Colonic mucosa (tissue), 4 donors: Measurements from ENCODE around the gene MRPS26. TPM values are rescaled to one million over a fixed set of nuclear protein-coding genes. Genes with fewer than 3 reads are reported as not detected.

Source experiments
- DNase-seq: peaks from one replicate; pipeline ENCODE4 v3.0.0-alpha.2; 2020
- H3K27ac ChIP-seq: fragments of 200-600 bp; one replicate; pipeline ENCODE4 v1.8.0; 2021
- H3K27me3 ChIP-seq: fragments of 200-600 bp; one replicate; pipeline ENCODE4 v1.8.0; 2021
- H3K36me3 ChIP-seq: fragments of 200-600 bp; one replicate; pipeline ENCODE4 v1.8.0; 2021
- H3K4me1 ChIP-seq: fragments of 200-600 bp; one replicate; pipeline ENCODE4 v1.8.0; 2021; ENCODE audit warnings: mild to moderate bottlenecking
- H3K4me3 ChIP-seq: fragments of 200-600 bp; one replicate; pipeline ENCODE4 v1.8.0; 2021
- H3K9ac ChIP-seq, 2 donors: one replicate each; pipeline ENCODE4 v1.7.0; 2013; ENCODE audit warnings: control low read depth in 2 of 2, low read depth in 2 of 2, low read length in 2 of 2
- H3K9me3 ChIP-seq: fragments of 200-600 bp; one replicate; pipeline ENCODE4 v1.8.0; 2021
- intact Hi-C: fragments of 100-400 bp; cut with DNase I; formaldehyde crosslinking; loops from one replicate; pipeline ENCODE4 v1.14.1; 2022
- total RNA-seq, 2 donors: library from RNA; stranded (reverse); fragmentation: NEBNext Ultra II Directional in 1 of 2; extraction: Animal tissue kit (Norgen Biotek cat#: 25700) in 1 of 2; gene quantifications; one replicate each; pipeline ENCODE4 v1.2.1, GENCODE V29; 2021
- TF ChIP-seq, protein P1 (sequence below): fragments of 200-600 bp; IDR thresholded peaks from one replicate; pipeline ENCODE4 v1.8.0; 2022; ENCODE audit warnings: antibody characterized with exemption, mild to moderate bottlenecking
- donor health status: healthy.
- donor health status: DM: no; HTN: no; CAD: no.
- donor health status: DM: no; HTN: no; CAD: no.

The MRPS26 gene
- total RNA-seq, 2 donors from 2014 or later = 37.6 to 72.5 TPM

DNA sequence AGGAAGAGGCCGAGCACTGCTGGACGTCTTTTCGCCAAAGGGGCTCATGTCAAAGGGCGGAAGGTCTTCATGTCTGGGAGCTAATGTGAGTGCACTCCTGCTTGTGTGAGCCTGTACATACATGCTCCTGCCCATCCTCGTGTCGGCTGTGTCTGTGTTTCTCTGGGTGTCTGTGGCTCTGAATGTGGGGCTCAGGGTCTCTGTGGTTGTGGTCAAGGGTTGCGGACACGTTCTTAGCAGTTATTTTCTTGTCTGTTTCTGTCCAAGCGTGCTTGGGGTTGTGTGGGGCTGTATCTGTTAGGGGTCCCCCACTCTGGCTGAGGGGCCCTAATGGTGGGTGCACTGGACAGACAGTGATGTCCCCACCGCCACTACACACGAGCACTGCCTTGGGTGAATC lies 35.8 kb downstream of the MRPS26 start:
- intact Hi-C loops = no loop called here
- H3K4me1 ChIP-seq = no peaks in the 10 kb centered on the region
- peaks cover 38% of the 10 kb centered on the region for H3K27me3 ChIP-seq

DNA sequence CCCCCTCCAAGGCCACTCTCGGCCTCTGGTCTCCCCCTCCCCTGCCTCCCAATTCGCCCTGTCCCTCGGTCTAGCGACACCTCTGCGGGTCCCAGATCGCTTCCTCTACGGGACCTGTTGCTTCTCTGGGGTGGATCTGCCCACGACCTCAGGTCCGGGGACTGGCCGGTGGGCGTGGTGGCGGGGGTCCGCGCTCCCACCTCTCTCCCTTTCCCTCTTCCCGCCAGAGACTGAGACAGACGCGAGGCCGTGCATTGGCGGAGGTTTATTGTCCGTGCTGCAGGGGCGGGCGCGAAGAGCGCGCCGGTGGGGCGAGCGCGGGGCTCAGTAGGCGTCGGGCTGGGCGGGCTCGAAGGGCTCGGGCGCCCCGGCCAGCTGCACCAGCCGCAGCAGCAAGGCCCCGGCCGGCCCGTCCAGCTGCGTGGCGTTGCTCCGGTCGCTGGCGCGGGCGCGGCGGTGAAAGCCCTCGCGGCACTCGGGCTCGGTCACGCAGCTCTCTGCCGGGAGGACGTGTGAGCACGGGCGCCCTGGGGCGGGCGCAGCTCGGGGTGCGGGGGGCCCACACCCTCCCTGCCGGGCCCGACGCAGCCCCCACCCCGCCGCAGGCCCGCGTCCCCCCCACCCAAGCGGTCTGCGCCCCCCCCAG lies 36.6 kb downstream of the MRPS26 start:
- Histone ChIP-seq H3K36me3 (no peaks in the 10 kb centered on the region), H3K27ac (no peak overlapping the region), H3K4me3 (no peak overlapping the region), H3K9me3 (no peaks in the 10 kb centered on the region), H3K27me3 (peaks cover 38% of the 10 kb centered on the region), H3K4me1 (no peaks in the 10 kb centered on the region), H3K9ac (no peak overlapping the region)
- DNase-seq = no peak
- TF ChIP-seq, protein P1, sequence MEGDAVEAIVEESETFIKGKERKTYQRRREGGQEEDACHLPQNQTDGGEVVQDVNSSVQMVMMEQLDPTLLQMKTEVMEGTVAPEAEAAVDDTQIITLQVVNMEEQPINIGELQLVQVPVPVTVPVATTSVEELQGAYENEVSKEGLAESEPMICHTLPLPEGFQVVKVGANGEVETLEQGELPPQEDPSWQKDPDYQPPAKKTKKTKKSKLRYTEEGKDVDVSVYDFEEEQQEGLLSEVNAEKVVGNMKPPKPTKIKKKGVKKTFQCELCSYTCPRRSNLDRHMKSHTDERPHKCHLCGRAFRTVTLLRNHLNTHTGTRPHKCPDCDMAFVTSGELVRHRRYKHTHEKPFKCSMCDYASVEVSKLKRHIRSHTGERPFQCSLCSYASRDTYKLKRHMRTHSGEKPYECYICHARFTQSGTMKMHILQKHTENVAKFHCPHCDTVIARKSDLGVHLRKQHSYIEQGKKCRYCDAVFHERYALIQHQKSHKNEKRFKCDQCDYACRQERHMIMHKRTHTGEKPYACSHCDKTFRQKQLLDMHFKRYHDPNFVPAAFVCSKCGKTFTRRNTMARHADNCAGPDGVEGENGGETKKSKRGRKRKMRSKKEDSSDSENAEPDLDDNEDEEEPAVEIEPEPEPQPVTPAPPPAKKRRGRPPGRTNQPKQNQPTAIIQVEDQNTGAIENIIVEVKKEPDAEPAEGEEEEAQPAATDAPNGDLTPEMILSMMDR = no peak
- intact Hi-C loops = no loop called here

More for the DNA sequence above, 35.8 kb downstream of the MRPS26 start:
- DNase-seq = no peak
- Histone ChIP-seq H3K4me3 (no peak overlapping the region), H3K27ac (no peak overlapping the region), H3K9ac (no peak overlapping the region), H3K9me3 (no peaks in the 10 kb centered on the region), H3K36me3 (no peaks in the 10 kb centered on the region)
- TF ChIP-seq, protein P1 = no peak

DNA sequence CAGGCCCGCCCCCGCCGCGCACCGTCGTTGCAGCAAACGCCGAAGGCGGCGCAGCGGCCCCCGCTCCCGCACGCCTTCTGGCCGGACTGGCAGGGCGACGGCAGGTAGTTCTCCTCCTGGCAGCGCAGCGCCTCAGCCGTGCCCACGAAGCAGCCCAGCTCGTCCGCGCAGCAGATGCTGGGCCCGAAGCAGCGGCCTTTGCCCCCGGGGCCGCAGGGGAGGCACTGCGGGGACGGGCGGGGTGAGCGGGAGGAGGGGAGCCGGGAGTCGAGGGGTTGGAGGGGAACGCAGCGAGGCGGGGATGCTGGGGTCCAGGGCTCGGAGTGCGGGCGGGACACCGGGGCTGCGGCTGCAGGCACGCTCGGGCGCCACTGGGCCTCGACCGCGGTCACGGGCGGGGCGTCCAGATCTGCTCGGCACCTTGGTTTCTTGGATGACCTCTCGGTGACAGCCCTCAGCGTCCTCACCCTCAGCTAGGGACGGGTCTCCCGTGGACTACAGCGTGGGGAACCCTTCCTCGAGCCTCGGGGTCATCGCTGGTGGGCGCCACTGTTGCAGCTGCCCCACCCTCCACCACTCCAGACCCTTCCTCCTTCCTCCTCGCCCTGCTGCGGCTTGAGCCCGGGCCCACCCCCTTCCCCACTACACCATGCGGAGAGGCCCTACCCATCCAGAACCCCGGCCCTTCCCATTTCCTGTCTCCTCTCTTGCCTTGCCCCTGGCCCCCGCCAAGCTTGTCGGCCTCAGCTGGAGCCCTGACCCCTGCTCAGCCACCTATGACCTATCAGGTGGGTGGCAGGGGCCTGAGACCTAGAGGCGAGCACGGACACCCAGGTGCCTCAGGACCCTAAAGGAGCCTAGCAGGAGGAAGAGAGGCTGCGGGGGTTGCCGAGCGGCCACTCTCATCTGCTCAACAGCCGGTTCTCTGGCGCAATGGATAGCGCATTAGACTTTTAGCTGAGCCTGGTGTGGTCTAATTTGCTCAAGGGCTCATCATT lies 37.4 kb downstream of the MRPS26 start:
- Histone ChIP-seq H3K4me1 (no peaks in the 10 kb centered on the region), H3K4me3 (no peak overlapping the region), H3K9me3 (no peaks in the 10 kb centered on the region), H3K9ac (no peak overlapping the region), H3K36me3 (no peaks in the 10 kb centered on the region), H3K27ac (no peak overlapping the region), H3K27me3 (peaks cover 38% of the 10 kb centered on the region)
- DNase-seq = no peak
- TF ChIP-seq, protein P1 = no peak
- intact Hi-C loops = no loop called here

DNA sequence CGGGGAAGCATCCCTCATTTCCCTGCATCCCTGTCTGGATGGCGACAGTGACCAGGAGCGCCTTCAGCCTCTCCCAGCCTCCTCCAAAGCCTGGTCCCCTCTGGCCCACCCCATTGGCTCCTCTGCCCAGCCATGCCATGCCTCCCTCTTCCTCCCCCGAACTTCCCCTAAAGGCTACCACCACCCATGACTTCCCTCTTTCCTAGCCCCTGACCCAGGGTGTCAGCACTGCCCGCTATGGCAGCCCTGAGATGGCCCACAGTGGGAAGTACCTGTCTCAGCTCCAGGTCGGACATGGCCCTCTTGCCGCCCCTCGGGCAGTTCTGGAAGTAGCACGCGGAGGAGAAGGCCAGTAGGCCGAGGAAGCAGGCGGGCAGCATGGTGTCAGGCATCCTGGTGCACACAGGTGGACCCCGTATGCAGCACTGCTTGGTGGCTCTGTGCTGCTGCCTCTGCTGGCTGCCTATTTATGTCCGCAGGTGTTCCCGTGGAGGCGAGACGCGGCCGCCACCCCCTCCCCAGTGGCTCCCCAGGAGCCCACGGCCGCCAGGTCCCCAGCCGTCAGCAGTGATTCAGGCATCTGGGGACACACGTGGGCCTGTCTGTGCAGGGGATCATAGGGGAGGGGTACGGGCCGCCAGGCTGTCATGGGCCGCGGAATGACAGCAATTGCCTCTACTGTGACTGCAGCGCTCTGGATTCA lies 38.6 kb downstream of the MRPS26 start, which contains the start of gene AVP:
Gene AVP (minus strand): TSS at position 442 of the 703 bp plus-strand sequence. CDS start 50 bp downstream, at position 392.
- Histone ChIP-seq H3K36me3 (no peaks in the 10 kb centered on the region), H3K4me1 (no peaks in the 10 kb centered on the region), H3K27ac (no peak within 1 kb of the TSS), H3K4me3 (no peak within 1 kb of the TSS), H3K9ac (no peak within 1 kb of the TSS), H3K9me3 (no peaks in the 10 kb centered on the region), H3K27me3 (peaks cover 38% of the 10 kb centered on the region)
- TF ChIP-seq, protein P1 = no peak
- intact Hi-C loops = no loop called here
- DNase-seq = no peak

DNA sequence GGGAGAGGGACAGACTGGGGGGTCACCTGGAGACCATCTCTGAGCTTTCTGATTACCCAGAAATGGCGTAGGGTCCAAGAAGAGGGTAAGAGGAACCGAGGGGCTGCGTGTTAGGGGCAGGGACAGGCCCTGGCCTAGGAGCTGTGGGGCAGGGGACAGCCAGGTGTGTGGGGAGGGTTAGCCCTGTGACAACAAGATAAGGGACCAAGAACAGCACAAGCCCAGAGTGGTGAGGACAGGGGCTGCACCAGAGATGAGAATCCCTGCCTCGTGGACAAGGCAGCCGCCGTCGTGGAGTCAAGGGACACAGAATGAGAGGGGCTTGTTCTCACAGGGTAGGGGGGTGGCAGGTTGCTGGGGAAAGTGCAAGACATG lies 39.1 kb downstream of the MRPS26 start:
- DNase-seq = no peak
- peaks cover 38% of the 10 kb centered on the region for H3K27me3 ChIP-seq
- H3K9me3 ChIP-seq = no peaks in the 10 kb centered on the region
- H3K4me3 ChIP-seq = no peak overlapping the region
- H3K27ac ChIP-seq = no peak overlapping the region
- H3K4me1 ChIP-seq = no peaks in the 10 kb centered on the region
- no peaks in the 10 kb centered on the region for H3K36me3 ChIP-seq
- TF ChIP-seq, protein P1 = no peak
- no peak overlapping the region for H3K9ac ChIP-seq
- intact Hi-C loops = no loop called here
